ENCODE measurements around the gene CCDC150. TPM values are rescaled to one million over a fixed set of nuclear protein-coding genes. Genes with fewer than 3 reads are reported as not detected.

The CCDC150 gene
- 13.6 and 17.8 TPM in 2 replicates for total RNA-seq

DNA sequence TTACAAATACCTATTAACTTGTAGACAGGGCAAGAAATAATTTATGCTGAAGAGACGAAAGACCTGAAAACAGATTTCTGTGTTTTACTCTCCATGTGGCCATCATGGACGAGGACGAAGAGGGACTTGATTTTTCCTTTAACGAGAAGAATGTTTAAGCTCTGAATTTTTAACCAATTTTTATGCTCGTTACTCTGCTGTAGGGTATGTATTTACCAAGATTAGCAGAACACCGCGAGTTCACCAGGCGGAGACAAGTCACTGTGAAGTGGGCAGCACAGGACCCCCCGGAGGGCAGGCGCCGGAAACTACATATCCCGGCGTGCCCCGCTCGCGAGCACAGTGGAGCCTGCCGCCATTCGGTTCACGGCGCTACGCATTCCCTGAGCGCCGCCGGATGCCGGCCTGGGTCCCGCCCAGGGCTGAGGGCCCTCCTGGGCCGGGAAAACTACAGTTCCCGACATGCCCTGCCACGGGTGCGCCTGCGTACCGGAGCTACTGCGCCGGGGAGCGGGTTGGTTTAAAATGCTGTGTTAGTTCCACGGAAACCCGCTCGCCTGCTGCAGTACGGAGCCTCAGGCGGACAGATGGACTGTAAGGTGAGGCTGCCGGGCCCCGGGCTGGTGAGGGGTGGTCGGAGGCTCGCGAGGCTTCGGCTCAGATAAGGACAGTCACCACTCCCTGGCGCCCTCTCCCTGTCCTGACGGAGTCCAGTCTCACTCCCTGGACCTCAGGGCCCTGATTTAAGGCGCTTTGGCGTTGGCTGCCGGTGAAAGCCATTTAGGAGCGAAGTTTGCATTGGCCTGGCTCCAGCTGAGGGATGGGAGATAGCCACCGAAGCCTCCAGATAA is at the start of gene CCDC150:
Gene CCDC150, plus strand, starts transcription at position 536 of the 851 bp plus-strand sequence. Its CDS starts 52 bp downstream, at position 588.
- Mint-ChIP-seq H3K27ac (peak within 1 kb of the TSS; percentile 65), H3K4me1 (ENCODE audit: low read depth) (peaks cover 24% of the 10 kb centered on the region), H3K4me3 (ENCODE audit: low read depth) (peak within 1 kb of the TSS; percentile 90), H3K9me3 (no peaks in the 10 kb centered on the region), H3K36me3 (ENCODE audit: low read depth) (peaks cover 3% of the 10 kb centered on the region), H3K27me3 (ENCODE audit: low read depth) (peaks cover 11% of the 10 kb centered on the region)
- peak; percentile 93 for DNase-seq (ENCODE audit: low spot score)
- intact Hi-C loops (cut with micrococcal nuclease), result loop anchor here (1.0 to 10.0 kb wide), 6 partner anchors 47 to 1066 kb away; partner anchors contain the start of genes HECW2, MARS2, MOB4 and SF3B1

DNA sequence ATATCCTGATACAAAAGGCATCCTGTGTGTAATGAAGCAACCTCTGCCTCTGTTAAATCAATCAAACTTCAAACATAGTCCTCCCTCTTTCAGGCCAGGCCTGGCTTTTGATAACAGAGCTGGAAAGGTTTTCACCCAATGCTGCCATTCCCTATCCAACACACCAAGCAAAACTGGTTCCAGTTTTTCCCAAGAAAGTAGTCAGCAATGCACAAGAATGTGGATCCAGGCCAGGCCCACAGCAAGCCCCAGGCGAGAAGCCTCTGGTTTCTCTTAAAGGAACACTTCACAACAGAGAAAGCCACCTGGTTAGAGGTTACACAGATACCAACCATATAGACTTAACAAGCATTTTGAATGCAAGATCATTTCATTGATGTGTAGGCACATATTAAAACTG is 49.2 kb upstream of the CCDC150 start:
- DNase-seq (ENCODE audit: low spot score), result no peak
- peaks cover 77% of the 10 kb centered on the region for H3K27me3 Mint-ChIP-seq (ENCODE audit: low read depth)
- no peaks in the 10 kb centered on the region for H3K9me3 Mint-ChIP-seq
- no peak overlapping the region for H3K4me3 Mint-ChIP-seq (ENCODE audit: low read depth)
- H3K4me1 Mint-ChIP-seq (ENCODE audit: low read depth), result peaks cover 7% of the 10 kb centered on the region
- intact Hi-C loops (cut with micrococcal nuclease), result no loop called here
- H3K36me3 Mint-ChIP-seq (ENCODE audit: low read depth), result no peaks in the 10 kb centered on the region
- H3K27ac Mint-ChIP-seq, result no peak overlapping the region

DNA sequence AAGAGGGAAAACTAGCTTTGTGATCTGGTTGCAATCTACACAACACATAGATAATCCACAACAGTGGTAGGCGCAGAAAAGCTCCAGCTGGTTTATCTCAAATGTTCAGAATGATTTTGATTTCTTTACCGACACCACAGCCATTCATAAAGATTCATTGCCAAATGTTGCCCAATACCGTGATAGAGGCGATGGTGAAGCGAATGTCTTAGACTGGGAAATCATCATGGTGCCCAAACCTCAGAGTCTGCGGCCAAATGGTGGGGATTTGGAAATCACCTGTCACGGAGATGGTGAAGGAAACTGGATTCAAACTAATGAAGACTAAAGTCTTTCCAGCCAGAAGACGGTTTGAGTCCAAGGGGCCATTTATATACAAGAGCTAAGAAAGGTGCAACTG is 48.5 kb upstream of the CCDC150 start:
- H3K4me1 Mint-ChIP-seq (ENCODE audit: low read depth), result peaks cover 7% of the 10 kb centered on the region
- intact Hi-C loops (cut with micrococcal nuclease), result no loop called here
- no peak overlapping the region for H3K4me3 Mint-ChIP-seq (ENCODE audit: low read depth)
- peaks cover 79% of the 10 kb centered on the region for H3K27me3 Mint-ChIP-seq (ENCODE audit: low read depth)
- no peak overlapping the region for H3K27ac Mint-ChIP-seq
- no peaks in the 10 kb centered on the region for H3K36me3 Mint-ChIP-seq (ENCODE audit: low read depth)
- H3K9me3 Mint-ChIP-seq, result no peaks in the 10 kb centered on the region
- DNase-seq (ENCODE audit: low spot score), result no peak

DNA sequence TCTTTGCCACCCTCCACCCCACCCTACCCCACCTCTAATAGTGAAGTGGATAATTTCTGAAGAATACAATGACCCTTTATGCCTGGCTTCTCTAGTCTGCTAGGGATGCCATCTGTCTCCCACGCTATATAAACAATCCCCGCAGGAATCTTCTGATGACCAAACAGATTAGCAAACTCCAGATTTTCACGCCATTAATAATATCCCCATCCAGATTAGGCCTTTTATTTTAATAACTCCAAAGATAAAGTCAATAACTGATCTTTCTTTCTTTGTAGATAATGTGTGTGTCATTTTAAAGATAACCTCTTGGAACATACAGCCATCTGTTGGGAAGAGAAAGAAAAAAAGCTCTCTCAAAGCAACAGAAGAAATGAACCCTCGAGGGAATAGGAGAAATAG is 47.9 kb upstream of the CCDC150 start:
- Mint-ChIP-seq H3K27me3 (ENCODE audit: low read depth) (peaks cover 77% of the 10 kb centered on the region), H3K4me3 (ENCODE audit: low read depth) (peak overlapping the region; percentile 77), H3K4me1 (ENCODE audit: low read depth) (peaks cover 7% of the 10 kb centered on the region), H3K9me3 (no peaks in the 10 kb centered on the region), H3K36me3 (ENCODE audit: low read depth) (no peaks in the 10 kb centered on the region), H3K27ac (no peak overlapping the region)
- DNase-seq (ENCODE audit: low spot score), result no peak
- intact Hi-C loops (cut with micrococcal nuclease), result loop anchor here (2.0 kb wide), 1 partner anchor 47 kb away; the partner anchor contains the start of gene CCDC150

DNA sequence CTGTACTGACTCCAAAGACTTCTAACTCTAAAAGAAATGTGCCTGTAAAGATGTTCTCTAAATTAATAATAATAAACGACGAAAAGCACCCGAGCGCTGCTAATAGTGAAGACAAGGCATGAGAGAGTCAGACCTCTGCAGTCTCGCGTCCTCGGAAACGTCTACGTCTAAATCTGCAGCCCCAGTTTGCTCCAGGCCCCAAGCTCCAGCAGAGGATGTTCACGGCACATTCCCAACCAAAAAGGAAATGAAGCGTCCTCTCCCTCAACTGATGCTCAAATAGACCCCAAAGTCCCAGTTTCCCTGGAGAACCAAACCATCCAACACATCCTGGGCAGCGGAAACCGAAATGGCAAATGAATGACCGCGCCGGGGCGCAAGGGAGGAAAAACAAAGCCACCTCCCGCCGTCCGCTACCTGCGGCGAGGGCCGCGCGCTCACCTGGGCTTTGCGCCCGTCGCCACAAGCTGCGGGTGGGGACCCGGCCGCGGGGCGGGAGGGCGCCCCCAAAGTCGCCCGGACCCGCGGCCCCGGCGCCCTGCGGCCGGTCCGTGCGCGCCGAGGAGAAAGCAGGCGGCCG is 47.1 kb upstream of the CCDC150 start:
- H3K4me1 Mint-ChIP-seq (ENCODE audit: low read depth), result peaks cover 7% of the 10 kb centered on the region
- H3K27me3 Mint-ChIP-seq (ENCODE audit: low read depth), result peaks cover 79% of the 10 kb centered on the region
- peak overlapping the region; percentile 77 for H3K4me3 Mint-ChIP-seq (ENCODE audit: low read depth)
- intact Hi-C loops (cut with micrococcal nuclease), result loop anchor here (2.0 kb wide), 1 partner anchor 46 kb away; the partner anchor contains the start of gene CCDC150
- no peaks in the 10 kb centered on the region for H3K36me3 Mint-ChIP-seq (ENCODE audit: low read depth)
- H3K9me3 Mint-ChIP-seq, result no peaks in the 10 kb centered on the region
- H3K27ac Mint-ChIP-seq, result no peak overlapping the region
- DNase-seq (ENCODE audit: low spot score), result no peak

DNA sequence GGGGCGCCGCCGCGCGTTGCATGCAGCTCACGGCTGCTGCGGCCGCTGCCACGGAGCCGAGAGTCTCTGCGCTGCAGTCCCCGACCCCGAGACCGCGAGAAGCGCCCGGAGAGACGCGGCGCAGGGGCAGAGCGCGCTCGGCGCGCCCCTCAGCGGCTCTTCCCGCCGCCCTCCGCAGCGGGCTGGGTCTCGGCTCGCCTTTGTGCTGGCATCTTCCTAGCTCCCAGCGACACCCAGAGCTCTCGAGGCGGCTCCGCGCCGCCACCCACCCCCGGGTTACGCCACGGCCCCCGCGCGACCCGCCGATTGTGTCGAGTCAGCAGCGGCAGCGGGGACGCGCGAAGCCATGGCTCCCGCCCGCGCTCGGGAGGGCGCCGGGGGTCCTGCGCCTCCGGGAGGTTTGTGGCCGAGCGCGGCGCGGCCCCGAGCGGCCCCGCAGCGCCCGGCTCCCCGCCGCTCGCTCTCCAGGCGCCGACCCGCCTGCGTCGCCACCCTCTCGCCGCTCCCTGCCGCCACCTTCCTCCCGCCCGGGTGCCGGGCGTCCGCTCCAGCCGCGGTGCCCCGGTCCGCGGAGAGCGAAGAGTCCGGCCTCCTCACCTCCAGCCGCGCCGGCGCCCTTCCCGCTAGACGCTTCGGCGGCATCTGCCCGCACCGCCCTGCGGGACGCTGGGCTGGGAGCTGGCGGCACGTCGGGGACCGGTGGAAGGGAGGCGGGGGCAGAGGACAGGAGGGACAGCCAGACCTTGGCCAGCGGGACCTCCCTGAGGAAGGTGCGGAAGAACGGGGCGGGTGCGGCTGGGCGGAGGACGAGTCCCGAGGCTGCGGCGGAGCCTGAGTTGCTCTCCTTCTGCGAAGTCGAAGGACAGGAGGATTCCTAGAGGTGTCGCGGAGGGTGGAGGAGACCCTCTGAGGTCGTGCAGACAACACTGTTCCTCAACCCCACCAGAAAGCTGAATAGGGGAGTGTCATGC is 46.3 kb upstream of the CCDC150 start, which contains the start of gene HECW2:
Gene HECW2, minus strand, starts transcription at position 644 of the 971 bp plus-strand sequence.
- DNase-seq (ENCODE audit: low spot score), result peak; percentile 15
- peaks cover 74% of the 10 kb centered on the region for H3K27me3 Mint-ChIP-seq (ENCODE audit: low read depth)
- H3K4me1 Mint-ChIP-seq (ENCODE audit: low read depth), result peaks cover 7% of the 10 kb centered on the region
- no peak within 1 kb of the TSS for H3K27ac Mint-ChIP-seq
- H3K4me3 Mint-ChIP-seq (ENCODE audit: low read depth), result peak within 1 kb of the TSS; percentile 77
- no peaks in the 10 kb centered on the region for H3K36me3 Mint-ChIP-seq (ENCODE audit: low read depth)
- no peaks in the 10 kb centered on the region for H3K9me3 Mint-ChIP-seq
- intact Hi-C loops (cut with micrococcal nuclease), result loop anchor here (2.0 kb wide), 1 partner anchor 46 kb away; the partner anchor contains the start of gene CCDC150

DNA sequence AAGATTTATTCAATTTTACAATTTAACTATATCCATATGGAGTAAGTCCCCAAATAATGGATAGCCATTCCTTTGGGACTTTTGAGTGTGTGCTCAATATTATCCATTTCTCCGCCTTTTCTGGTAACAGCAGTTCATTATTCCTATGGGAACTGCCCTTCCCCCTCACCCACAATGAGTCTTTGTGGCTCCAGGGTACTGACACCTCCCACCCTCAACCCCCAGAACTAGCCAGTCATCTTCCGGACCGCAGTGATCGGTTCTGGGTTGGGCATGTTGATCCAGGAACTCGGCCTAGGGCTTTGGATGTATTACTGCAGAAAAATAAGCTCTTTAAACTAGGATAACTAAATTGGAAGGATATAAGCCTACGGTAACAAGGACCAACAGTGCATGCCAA is 45.4 kb upstream of the CCDC150 start:
- Mint-ChIP-seq H3K36me3 (ENCODE audit: low read depth) (no peaks in the 10 kb centered on the region), H3K4me3 (ENCODE audit: low read depth) (peak overlapping the region; percentile 26), H3K4me1 (ENCODE audit: low read depth) (peaks cover 7% of the 10 kb centered on the region), H3K27me3 (ENCODE audit: low read depth) (peaks cover 67% of the 10 kb centered on the region), H3K27ac (no peak overlapping the region), H3K9me3 (no peaks in the 10 kb centered on the region)
- no peak for DNase-seq (ENCODE audit: low spot score)
- intact Hi-C loops (cut with micrococcal nuclease), result no loop called here

DNA sequence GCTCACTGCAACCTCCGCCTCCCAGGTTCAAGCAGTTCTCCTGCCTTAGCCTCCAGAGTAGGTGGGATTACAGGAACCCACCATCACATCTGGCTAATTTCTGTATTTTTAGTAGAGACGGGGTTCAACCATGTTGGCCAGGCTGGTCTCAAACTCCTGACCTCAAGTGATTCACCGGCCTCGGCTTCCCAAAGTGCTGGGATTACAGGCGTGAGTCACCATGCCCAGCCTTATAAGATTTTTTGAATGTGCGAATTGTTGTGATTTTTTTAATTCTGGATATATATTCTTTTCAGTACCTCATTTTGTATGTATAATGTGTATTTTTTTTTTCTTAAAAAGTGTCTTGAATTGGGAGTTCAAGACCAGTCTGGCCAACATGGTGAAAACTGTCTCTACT is 42.0 kb upstream of the CCDC150 start:
- H3K4me1 Mint-ChIP-seq (ENCODE audit: low read depth), result peaks cover 4% of the 10 kb centered on the region
- H3K27me3 Mint-ChIP-seq (ENCODE audit: low read depth), result peaks cover 48% of the 10 kb centered on the region
- no peak for DNase-seq (ENCODE audit: low spot score)
- no peak overlapping the region for H3K27ac Mint-ChIP-seq
- no peak overlapping the region for H3K4me3 Mint-ChIP-seq (ENCODE audit: low read depth)
- H3K36me3 Mint-ChIP-seq (ENCODE audit: low read depth), result no peaks in the 10 kb centered on the region
- intact Hi-C loops (cut with micrococcal nuclease), result no loop called here
- H3K9me3 Mint-ChIP-seq, result no peaks in the 10 kb centered on the region

DNA sequence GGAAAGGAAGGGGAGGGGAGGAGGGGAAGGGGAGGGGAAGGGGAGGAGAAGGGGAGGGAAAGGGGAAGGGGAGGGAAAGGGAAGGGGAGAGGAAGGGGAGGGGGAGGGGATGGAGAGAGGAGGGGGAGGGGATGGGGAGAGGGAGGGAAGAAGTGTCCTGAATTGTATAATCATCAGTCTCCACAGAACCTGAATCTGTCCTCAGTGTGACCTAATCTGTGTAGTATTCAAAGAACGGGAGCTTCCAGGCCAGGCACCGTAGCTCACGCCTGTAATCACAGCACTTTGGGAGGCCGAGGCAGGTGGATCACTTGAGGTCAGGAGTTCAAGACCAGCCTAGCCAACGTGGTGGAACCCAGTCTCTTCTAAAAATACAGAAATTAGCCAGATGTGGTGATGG is 41.1 kb upstream of the CCDC150 start:
- Mint-ChIP-seq H3K4me1 (ENCODE audit: low read depth) (peaks cover 3% of the 10 kb centered on the region), H3K27me3 (ENCODE audit: low read depth) (peaks cover 47% of the 10 kb centered on the region), H3K9me3 (no peaks in the 10 kb centered on the region), H3K27ac (no peak overlapping the region), H3K36me3 (ENCODE audit: low read depth) (no peaks in the 10 kb centered on the region), H3K4me3 (ENCODE audit: low read depth) (no peak overlapping the region)
- DNase-seq (ENCODE audit: low spot score), result no peak
- intact Hi-C loops (cut with micrococcal nuclease), result no loop called here

DNA sequence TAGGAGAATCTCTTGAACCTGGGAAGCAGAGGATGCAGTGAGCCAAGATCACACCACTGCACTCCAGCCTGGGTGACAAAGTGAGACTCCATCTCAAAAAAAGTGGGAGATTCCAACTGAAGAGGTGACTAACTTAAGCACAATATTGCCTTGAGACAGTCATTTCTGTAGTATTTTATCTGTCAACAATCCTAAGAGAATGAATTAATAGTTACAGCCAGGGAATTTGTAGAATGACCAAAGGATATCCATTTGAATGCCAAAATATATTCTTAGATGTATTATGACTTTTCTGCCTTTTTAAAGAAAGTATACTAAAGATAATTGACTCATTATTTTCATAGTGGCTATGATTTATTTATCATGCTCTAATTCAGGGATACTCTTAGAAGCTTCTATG is 40.7 kb upstream of the CCDC150 start:
- DNase-seq (ENCODE audit: low spot score), result no peak
- intact Hi-C loops (cut with micrococcal nuclease), result no loop called here
- Mint-ChIP-seq H3K27me3 (ENCODE audit: low read depth) (peaks cover 42% of the 10 kb centered on the region), H3K4me3 (ENCODE audit: low read depth) (no peak overlapping the region), H3K36me3 (ENCODE audit: low read depth) (no peaks in the 10 kb centered on the region), H3K9me3 (no peaks in the 10 kb centered on the region), H3K4me1 (ENCODE audit: low read depth) (no peaks in the 10 kb centered on the region), H3K27ac (no peak overlapping the region)

DNA sequence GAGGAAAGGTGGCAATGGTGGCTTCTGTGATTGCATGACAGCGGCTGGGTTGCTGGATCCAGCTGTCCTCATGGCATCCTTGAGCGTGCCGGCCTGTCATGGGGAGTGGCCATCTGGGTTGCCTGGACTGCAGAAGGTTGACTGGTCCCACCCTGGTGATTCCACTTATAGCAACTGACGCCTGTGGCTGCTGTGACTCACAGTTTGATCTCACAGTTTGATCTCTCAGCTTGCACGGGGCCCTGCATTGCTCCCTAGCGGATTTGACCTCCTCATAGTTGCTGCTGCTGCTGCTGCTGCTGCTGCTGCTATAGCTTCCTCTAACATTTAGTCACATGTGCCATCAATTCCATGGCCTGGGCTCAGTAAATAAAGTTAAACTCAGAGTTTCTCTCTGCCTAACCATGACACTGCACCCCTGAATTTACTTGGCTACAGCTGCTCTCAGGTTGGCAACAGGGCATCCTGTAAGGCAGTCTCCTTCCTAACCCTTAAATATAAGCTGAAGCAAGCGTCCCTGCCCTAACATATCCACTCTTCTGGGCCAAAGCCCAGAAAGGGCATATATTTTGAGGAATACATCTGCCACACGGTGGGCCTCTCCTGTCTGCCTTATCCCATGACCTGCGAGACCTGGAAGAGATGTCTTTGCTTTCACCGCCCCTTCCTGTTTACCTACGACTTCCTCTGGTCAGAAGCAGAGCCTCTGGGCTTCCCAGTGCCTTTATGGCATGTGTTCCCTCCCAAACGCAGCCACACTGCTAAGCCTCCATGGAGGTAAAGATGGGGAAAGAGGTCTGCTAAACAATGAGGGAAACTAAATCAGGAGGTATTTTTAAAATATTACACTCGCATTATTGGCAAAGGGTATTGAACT is 37.8 kb upstream of the CCDC150 start:
- Mint-ChIP-seq H3K9me3 (no peaks in the 10 kb centered on the region), H3K4me1 (ENCODE audit: low read depth) (no peaks in the 10 kb centered on the region), H3K4me3 (ENCODE audit: low read depth) (no peak overlapping the region), H3K36me3 (ENCODE audit: low read depth) (no peaks in the 10 kb centered on the region), H3K27me3 (ENCODE audit: low read depth) (peaks cover 29% of the 10 kb centered on the region), H3K27ac (no peak overlapping the region)
- intact Hi-C loops (cut with micrococcal nuclease), result no loop called here
- DNase-seq (ENCODE audit: low spot score), result no peak
